ENCODE data around the gene GLE1.
A peak's percentile ranks its signal among the peaks of the same experiment; 100 is the strongest.
"Not testable (repeated sequence)": the region's sequence is repeated elsewhere in the genome, so short reads cannot be mapped to it uniquely, and the experiment has no call there.

GLE1 gene

GRCh38 chr9:128497824-128498610, 6.5 kb upstream of the GLE1 start:
- no peak for DNase-seq

- DNase-seq, result no peak
Observed at GRCh38 chr9:128498911-128499310, 5.6 kb upstream of the GLE1 start.

GRCh38 chr9:128499920-128500319, 4.6 kb upstream of the GLE1 start:
- DNase-seq, result no peak

- DNase-seq, result not testable (repeated sequence)
Observed at GRCh38 chr9:128503415-128503825, 1.1 kb upstream of the GLE1 start.

- DNase-seq, result no peak
Observed at GRCh38 chr9:128503870-128504269, 649 bp upstream of the GLE1 start.

GRCh38 chr9:128505414-128505765, 871 bp downstream of the GLE1 start:
- DNase-seq, result peak in 1 of 2 experiments; percentile 14

- DNase-seq, result not testable (repeated sequence)
Observed at GRCh38 chr9:128505906-128506305, 1.4 kb downstream of the GLE1 start.

GRCh38 chr9:128512820-128513219, 8.3 kb downstream of the GLE1 start:
- no peak for DNase-seq

- DNase-seq, result no peak
Observed at GRCh38 chr9:128521956-128522355, 17.4 kb downstream of the GLE1 start.

- DNase-seq, result peak; percentile 80 to 96
Observed at GRCh38 chr9:128523199-128523925, 18.8 kb downstream of the GLE1 start.

GRCh38 chr9:128526720-128527119, 22.2 kb downstream of the GLE1 start:
- DNase-seq, result no peak

- DNase-seq, result no peak
Observed at GRCh38 chr9:128528445-128529160, 24.1 kb downstream of the GLE1 start.

GRCh38 chr9:128529191-128529590, 24.7 kb downstream of the GLE1 start:
- no peak for DNase-seq

- DNase-seq, result no peak
Observed at GRCh38 chr9:128532581-128532980, 28.1 kb downstream of the GLE1 start.

GRCh38 chr9:128540634-128541360, 36.3 kb downstream of the GLE1 start:
- DNase-seq, result no peak

- DNase-seq, result no peak
Observed at GRCh38 chr9:128546504-128546903, 42.0 kb downstream of the GLE1 start.

GRCh38 chr9:128548876-128549275, 44.4 kb downstream of the GLE1 start:
- DNase-seq, result peak; percentile 24 to 64

- no peak for DNase-seq
Observed at GRCh38 chr9:128550226-128550625, 45.7 kb downstream of the GLE1 start.

GRCh38 chr9:128550770-128551656, 46.5 kb downstream of the GLE1 start:
- DNase-seq, result peak; percentile 53 to 85

GRCh38 chr9:128551657-128552152, 47.2 kb downstream of the GLE1 start:
- no peak for DNase-seq

- peak; percentile 88 to 91 for DNase-seq
Observed at GRCh38 chr9:128552153-128552743, 47.7 kb downstream of the GLE1 start, which contains the start of gene SPTAN1. Gene SPTAN1 (plus strand): TSS chr9:128552587. CDS start chr9:128566741, 14,154 bp downstream.
